Stimulated activated CD8-positive, alpha-beta memory T cell treated with anti-CD3 and anti-CD28 coated beads, Interleukin-7, amount 100 ng/mL, for 1 hour (primary cell): ENCODE results near the gene BBS9.

ENCODE experiments used
- DNase-seq, 2 donors: peaks; one replicate each; pipeline ENCODE4 v3.0.0-alpha.2; 2020; ENCODE audit warnings: low read depth in 2 of 2

BBS9 gene

GRCh38 chr7:33356336-33356735, 227.0 kb downstream of the BBS9 start:
- DNase-seq = no peak

GRCh38 chr7:33357846-33358245, 228.5 kb downstream of the BBS9 start:
- DNase-seq = no peak

GRCh38 chr7:33369888-33370287, 240.5 kb downstream of the BBS9 start:
- no peak for DNase-seq

GRCh38 chr7:33373195-33373594, 243.8 kb downstream of the BBS9 start:
- no peak for DNase-seq

- DNase-seq = no peak
Measured at GRCh38 chr7:33379891-33380525, 250.6 kb downstream of the BBS9 start.

GRCh38 chr7:33388332-33388731, 259.0 kb downstream of the BBS9 start:
- no peak for DNase-seq

GRCh38 chr7:33392148-33392547, 262.8 kb downstream of the BBS9 start:
- no peak for DNase-seq

GRCh38 chr7:33393770-33394169, 264.4 kb downstream of the BBS9 start:
- DNase-seq = no peak

GRCh38 chr7:33395340-33395739, 266.0 kb downstream of the BBS9 start:
- DNase-seq = no peak

- DNase-seq = no peak
Measured at GRCh38 chr7:33399528-33400213, 270.3 kb downstream of the BBS9 start.

GRCh38 chr7:33400214-33400538, 270.8 kb downstream of the BBS9 start:
- no peak for DNase-seq

GRCh38 chr7:33410266-33410665, 280.9 kb downstream of the BBS9 start:
- DNase-seq = no peak

- DNase-seq = no peak
Measured at GRCh38 chr7:33411020-33411419, 281.7 kb downstream of the BBS9 start.

GRCh38 chr7:33412331-33412730, 283.0 kb downstream of the BBS9 start:
- DNase-seq = no peak

GRCh38 chr7:33418251-33418701, 288.9 kb downstream of the BBS9 start:
- DNase-seq = no peak

- no peak for DNase-seq
Measured at GRCh38 chr7:33420311-33420940, 291.1 kb downstream of the BBS9 start.

- no peak for DNase-seq
Measured at GRCh38 chr7:33421429-33421828, 292.1 kb downstream of the BBS9 start.

- DNase-seq = no peak
Measured at GRCh38 chr7:33422141-33422540, 292.8 kb downstream of the BBS9 start.

GRCh38 chr7:33422825-33423645, 293.7 kb downstream of the BBS9 start:
- no peak for DNase-seq

- no peak for DNase-seq
Measured at GRCh38 chr7:33423646-33424020, 294.3 kb downstream of the BBS9 start.

GRCh38 chr7:33425395-33425794, 296.0 kb downstream of the BBS9 start:
- DNase-seq = no peak

- no peak for DNase-seq
Measured at GRCh38 chr7:33425929-33426678, 296.7 kb downstream of the BBS9 start.
